Liver (tissue), 9 donors: Measurements from ENCODE around the gene POU2F2. TPM values are rescaled to one million over a fixed set of nuclear protein-coding genes. Genes with fewer than 3 reads are reported as not detected.

Experiments used
- DNase-seq: peaks from one replicate; pipeline ENCODE4 v3.0.0-alpha.2; 2017; ENCODE audit warnings: low spot score
- H3K27ac ChIP-seq, 2 donors: one replicate each; pipeline ENCODE4 v1.7.0; 2013; ENCODE audit warnings: inconsistent platforms in 2 of 2, low read length in 2 of 2, control low read depth in 1 of 2, low read depth in 1 of 2, mild to moderate bottlenecking in 1 of 2
- H3K27me3 ChIP-seq, 4 donors: one replicate each; pipeline versions ENCODE4 v1.6.1 to v1.7.0; 2013; ENCODE audit warnings: low read length in 3 of 4, inconsistent platforms in 1 of 4, mild to moderate bottlenecking in 1 of 4, moderate library complexity in 1 of 4; ENCODE audit not compliant: control insufficient read depth in 4 of 4, insufficient read depth in 4 of 4
- H3K36me3 ChIP-seq, 4 donors: one replicate each; pipeline versions ENCODE4 v1.6.1 to v1.7.0; 2013; ENCODE audit warnings: low read length in 3 of 4, mild to moderate bottlenecking in 3 of 4, low read depth in 1 of 4, moderate library complexity in 1 of 4; ENCODE audit not compliant: control insufficient read depth in 4 of 4, insufficient read depth in 3 of 4
- H3K4me1 ChIP-seq, 4 donors: one replicate each; pipeline versions ENCODE4 v1.6.1 to v1.7.0; 2013; ENCODE audit warnings: low read length in 3 of 4, mild to moderate bottlenecking in 3 of 4, moderate library complexity in 1 of 4; ENCODE audit not compliant: control insufficient read depth in 4 of 4, insufficient read depth in 4 of 4
- H3K4me3 ChIP-seq, 3 donors: one replicate each; pipeline versions ENCODE4 v1.6.1 to v1.7.0; 2013; ENCODE audit warnings: low read length in 3 of 3, control low read depth in 1 of 3, low read depth in 1 of 3, mild to moderate bottlenecking in 1 of 3
- H3K9ac ChIP-seq, 2 donors: one replicate each; pipeline ENCODE4 v1.7.0; 2013; ENCODE audit warnings: low read length in 2 of 2, mild to moderate bottlenecking in 2 of 2, moderate library complexity in 2 of 2, control low read depth in 1 of 2, low read depth in 1 of 2
- H3K9me3 ChIP-seq, 4 donors: one replicate each; pipeline versions ENCODE4 v1.6.1 to v1.7.0; 2013; ENCODE audit warnings: low read length in 3 of 4; ENCODE audit not compliant: control insufficient read depth in 4 of 4
- EGR1 ChIP-seq, 2 donors: IDR thresholded peaks; 2 replicates each; pipeline ENCODE4 v1.6.1; 2016 to 2018; ENCODE audit warnings: antibody characterized with exemption in 2 of 2, low read depth in 2 of 2
- FOXA1 ChIP-seq: IDR thresholded peaks from 2 replicates; pipeline ENCODE4 v1.6.1; 2016; ENCODE audit warnings: antibody characterized with exemption
- FOXA2 ChIP-seq: IDR thresholded peaks from 2 replicates; pipeline ENCODE4 v1.6.1; 2016; ENCODE audit warnings: antibody characterized with exemption
- GABPA ChIP-seq, 2 donors: IDR thresholded peaks in 1 of 2; conservative IDR thresholded peaks in 1 of 2; 2 replicates each; pipeline ENCODE4 v1.6.1; 2016; ENCODE audit warnings: antibody characterized with exemption in 2 of 2, mild to moderate bottlenecking in 1 of 2, moderate library complexity in 1 of 2
- HNF4A ChIP-seq, 2 donors: conservative IDR thresholded peaks; 2 replicates each; pipeline ENCODE4 v1.6.1; 2016; ENCODE audit warnings: antibody characterized with exemption in 2 of 2, mild to moderate bottlenecking in 2 of 2
- HNF4G ChIP-seq: IDR thresholded peaks from 2 replicates; pipeline ENCODE4 v1.6.1; 2016; ENCODE audit warnings: antibody characterized with exemption
- JUND ChIP-seq, 2 donors: IDR thresholded peaks; 2 replicates each; pipeline ENCODE4 v1.6.1; 2016; ENCODE audit warnings: antibody characterized with exemption in 2 of 2
- NR2F2 ChIP-seq: IDR thresholded peaks from 2 replicates; pipeline ENCODE4 v1.6.1; 2016; ENCODE audit warnings: antibody characterized with exemption
- RAD21 ChIP-seq, 2 donors: IDR thresholded peaks; 2 replicates each; pipeline ENCODE4 v1.6.1; 2016; ENCODE audit warnings: antibody characterized with exemption in 2 of 2, mild to moderate bottlenecking in 2 of 2
- RXRA ChIP-seq, 2 donors: IDR thresholded peaks; 2 replicates each; pipeline ENCODE4 v1.6.1; 2017 to 2018; ENCODE audit warnings: antibody characterized with exemption in 2 of 2, mild to moderate bottlenecking in 1 of 2
- SP1 ChIP-seq: IDR thresholded peaks from 2 replicates; pipeline ENCODE4 v1.6.1; 2018; ENCODE audit warnings: antibody characterized with exemption, mild to moderate bottlenecking
- TAF1 ChIP-seq: conservative IDR thresholded peaks from 2 replicates; pipeline ENCODE4 v1.6.1; 2016; ENCODE audit warnings: antibody characterized with exemption, mild to moderate bottlenecking
- YY1 ChIP-seq: IDR thresholded peaks from 2 replicates; pipeline ENCODE4 v1.6.1; 2016; ENCODE audit warnings: antibody characterized with exemption, mild to moderate bottlenecking
- WGBS: extraction: QIAGEN DNeasy Blood & Tissue Kit; methylation state at CpG from one replicate; pipeline ENCODE4 v1.1.7; 2013; 5-methylcytosine and 5-hydroxymethylcytosine counted together
- polyA plus RNA-seq, 2 donors: library from polyadenylated mRNA; stranded (reverse) in 1 of 2; unstranded in 1 of 2; fragments of 200-250 nt in 1 of 2; fragments of >200 nt in 1 of 2; fragmentation: Nextera tagmentation in 1 of 2; extraction: Ambion mirVana in 1 of 2; gene quantifications; one replicate each; pipeline versions ENCODE4 v1.2.1 to v1.2.3, GENCODE V29; 2013 to 2015
- total RNA-seq, 2 donors: library from RNA; depleted of rRNA; stranded (reverse); fragments of >200 nt; gene quantifications; one replicate each; pipeline ENCODE4 v1.2.3, GENCODE V29; 2014
- TF ChIP-seq, protein P1 (sequence below): IDR thresholded peaks from 2 replicates; pipeline ENCODE4 v1.6.1; 2016; ENCODE audit warnings: antibody characterized with exemption
- TF ChIP-seq, protein P2 (sequence below): IDR thresholded peaks from 2 replicates; pipeline ENCODE4 v1.6.1; 2016; ENCODE audit warnings: antibody characterized with exemption
- TF ChIP-seq, protein P3 (sequence below): IDR thresholded peaks from 2 replicates; pipeline ENCODE4 v1.6.1; 2016; ENCODE audit warnings: antibody characterized with exemption, mild to moderate bottlenecking
- TF ChIP-seq, protein P4 (sequence below): fragments of 150-350 bp; IDR thresholded peaks from 2 replicates; pipeline ENCODE4 v1.5.1; 2017; ENCODE audit warnings: improper control_type of control experiment, low read depth, low read length; ENCODE audit not compliant: missing input control
- TF ChIP-seq, protein P5 (sequence below): IDR thresholded peaks from 2 replicates; pipeline ENCODE4 v1.6.1; 2016; ENCODE audit warnings: antibody characterized with exemption
- donor health status: healthy.
- donor health status: healthy.
- donor health status: healthy.
- donor health status: healthy.
- donor health status: healthy.

Gene POU2F2
- total and polyA plus RNA-seq, 4 donors, result 0.75 to 1.2 (median 0.97) TPM

DNA sequence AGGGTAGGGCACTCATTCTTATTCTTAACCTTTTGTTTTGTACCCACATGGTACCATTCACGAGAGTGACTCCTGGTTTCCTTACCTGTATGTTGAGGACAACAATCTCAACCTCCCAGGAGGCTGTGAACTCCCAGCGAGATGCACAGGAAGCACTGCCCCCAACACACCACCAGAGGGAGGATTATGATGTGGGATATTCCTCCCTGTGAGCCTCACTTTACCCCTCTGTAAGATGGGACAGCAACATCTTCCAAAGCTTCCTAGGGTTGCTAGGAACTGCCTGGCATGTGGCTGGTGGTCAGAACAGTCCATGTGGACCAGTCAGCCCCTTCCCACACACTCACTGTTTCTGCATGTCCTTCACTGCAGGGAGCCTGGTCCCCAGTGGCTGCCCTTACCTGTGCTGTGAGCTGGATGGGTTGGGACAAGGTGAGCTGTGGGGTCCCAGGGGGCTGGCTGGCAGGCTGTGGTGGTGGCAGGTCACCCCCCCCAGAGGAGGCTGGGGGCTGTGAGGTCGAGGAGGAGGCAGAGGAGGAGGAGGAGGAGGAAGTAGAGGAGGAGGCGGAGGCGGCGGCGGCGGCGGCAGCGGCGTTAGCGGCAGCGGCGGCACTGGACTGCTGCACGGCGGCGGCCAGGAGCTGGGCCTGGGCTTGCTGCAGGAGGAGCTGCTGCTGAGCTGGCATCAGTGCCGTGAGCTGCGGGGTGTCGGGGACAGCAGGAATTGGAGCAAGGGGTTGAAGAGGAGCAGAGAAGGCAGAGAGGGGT, 15.8 kb downstream of the POU2F2 start:
- Histone ChIP-seq H3K36me3 (no peaks in the 10 kb centered on the region), H3K4me3 (no peak overlapping the region), H3K4me1 (no peaks in the 10 kb centered on the region), H3K27ac (no peak overlapping the region), H3K27me3 (no peaks in the 10 kb centered on the region), H3K9me3 (no peaks in the 10 kb centered on the region), H3K9ac (no peak overlapping the region)
- no peak for TF ChIP-seq YY1
- no peak for TF ChIP-seq HNF4G
- TF ChIP-seq RXRA (IDR thresholded peaks at IDR 0.05), result no peak
- no peak for TF ChIP-seq FOXA1
- TF ChIP-seq, protein P1, sequence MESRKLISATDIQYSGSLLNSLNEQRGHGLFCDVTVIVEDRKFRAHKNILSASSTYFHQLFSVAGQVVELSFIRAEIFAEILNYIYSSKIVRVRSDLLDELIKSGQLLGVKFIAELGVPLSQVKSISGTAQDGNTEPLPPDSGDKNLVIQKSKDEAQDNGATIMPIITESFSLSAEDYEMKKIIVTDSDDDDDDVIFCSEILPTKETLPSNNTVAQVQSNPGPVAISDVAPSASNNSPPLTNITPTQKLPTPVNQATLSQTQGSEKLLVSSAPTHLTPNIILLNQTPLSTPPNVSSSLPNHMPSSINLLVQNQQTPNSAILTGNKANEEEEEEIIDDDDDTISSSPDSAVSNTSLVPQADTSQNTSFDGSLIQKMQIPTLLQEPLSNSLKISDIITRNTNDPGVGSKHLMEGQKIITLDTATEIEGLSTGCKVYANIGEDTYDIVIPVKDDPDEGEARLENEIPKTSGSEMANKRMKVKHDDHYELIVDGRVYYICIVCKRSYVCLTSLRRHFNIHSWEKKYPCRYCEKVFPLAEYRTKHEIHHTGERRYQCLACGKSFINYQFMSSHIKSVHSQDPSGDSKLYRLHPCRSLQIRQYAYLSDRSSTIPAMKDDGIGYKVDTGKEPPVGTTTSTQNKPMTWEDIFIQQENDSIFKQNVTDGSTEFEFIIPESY, result no peak
- no peak for TF ChIP-seq GABPA (IDR thresholded peaks at IDR 0.05 in 1 of 2, conservative IDR thresholded peaks at IDR 0.05 in 1 of 2)
- TF ChIP-seq, protein P2, sequence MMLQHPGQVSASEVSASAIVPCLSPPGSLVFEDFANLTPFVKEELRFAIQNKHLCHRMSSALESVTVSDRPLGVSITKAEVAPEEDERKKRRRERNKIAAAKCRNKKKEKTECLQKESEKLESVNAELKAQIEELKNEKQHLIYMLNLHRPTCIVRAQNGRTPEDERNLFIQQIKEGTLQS, result no peak
- TF ChIP-seq, protein P3, sequence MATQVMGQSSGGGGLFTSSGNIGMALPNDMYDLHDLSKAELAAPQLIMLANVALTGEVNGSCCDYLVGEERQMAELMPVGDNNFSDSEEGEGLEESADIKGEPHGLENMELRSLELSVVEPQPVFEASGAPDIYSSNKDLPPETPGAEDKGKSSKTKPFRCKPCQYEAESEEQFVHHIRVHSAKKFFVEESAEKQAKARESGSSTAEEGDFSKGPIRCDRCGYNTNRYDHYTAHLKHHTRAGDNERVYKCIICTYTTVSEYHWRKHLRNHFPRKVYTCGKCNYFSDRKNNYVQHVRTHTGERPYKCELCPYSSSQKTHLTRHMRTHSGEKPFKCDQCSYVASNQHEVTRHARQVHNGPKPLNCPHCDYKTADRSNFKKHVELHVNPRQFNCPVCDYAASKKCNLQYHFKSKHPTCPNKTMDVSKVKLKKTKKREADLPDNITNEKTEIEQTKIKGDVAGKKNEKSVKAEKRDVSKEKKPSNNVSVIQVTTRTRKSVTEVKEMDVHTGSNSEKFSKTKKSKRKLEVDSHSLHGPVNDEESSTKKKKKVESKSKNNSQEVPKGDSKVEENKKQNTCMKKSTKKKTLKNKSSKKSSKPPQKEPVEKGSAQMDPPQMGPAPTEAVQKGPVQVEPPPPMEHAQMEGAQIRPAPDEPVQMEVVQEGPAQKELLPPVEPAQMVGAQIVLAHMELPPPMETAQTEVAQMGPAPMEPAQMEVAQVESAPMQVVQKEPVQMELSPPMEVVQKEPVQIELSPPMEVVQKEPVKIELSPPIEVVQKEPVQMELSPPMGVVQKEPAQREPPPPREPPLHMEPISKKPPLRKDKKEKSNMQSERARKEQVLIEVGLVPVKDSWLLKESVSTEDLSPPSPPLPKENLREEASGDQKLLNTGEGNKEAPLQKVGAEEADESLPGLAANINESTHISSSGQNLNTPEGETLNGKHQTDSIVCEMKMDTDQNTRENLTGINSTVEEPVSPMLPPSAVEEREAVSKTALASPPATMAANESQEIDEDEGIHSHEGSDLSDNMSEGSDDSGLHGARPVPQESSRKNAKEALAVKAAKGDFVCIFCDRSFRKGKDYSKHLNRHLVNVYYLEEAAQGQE, result no peak
- TF ChIP-seq EGR1 (IDR thresholded peaks at IDR 0.05; ENCODE audit: low read depth in 2 of 2), result no peak
- TF ChIP-seq TAF1, result no peak
- TF ChIP-seq, protein P4, sequence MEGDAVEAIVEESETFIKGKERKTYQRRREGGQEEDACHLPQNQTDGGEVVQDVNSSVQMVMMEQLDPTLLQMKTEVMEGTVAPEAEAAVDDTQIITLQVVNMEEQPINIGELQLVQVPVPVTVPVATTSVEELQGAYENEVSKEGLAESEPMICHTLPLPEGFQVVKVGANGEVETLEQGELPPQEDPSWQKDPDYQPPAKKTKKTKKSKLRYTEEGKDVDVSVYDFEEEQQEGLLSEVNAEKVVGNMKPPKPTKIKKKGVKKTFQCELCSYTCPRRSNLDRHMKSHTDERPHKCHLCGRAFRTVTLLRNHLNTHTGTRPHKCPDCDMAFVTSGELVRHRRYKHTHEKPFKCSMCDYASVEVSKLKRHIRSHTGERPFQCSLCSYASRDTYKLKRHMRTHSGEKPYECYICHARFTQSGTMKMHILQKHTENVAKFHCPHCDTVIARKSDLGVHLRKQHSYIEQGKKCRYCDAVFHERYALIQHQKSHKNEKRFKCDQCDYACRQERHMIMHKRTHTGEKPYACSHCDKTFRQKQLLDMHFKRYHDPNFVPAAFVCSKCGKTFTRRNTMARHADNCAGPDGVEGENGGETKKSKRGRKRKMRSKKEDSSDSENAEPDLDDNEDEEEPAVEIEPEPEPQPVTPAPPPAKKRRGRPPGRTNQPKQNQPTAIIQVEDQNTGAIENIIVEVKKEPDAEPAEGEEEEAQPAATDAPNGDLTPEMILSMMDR, result no peak
- TF ChIP-seq, protein P5, sequence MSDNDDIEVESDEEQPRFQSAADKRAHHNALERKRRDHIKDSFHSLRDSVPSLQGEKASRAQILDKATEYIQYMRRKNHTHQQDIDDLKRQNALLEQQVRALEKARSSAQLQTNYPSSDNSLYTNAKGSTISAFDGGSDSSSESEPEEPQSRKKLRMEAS, result no peak
- TF ChIP-seq RAD21 (IDR thresholded peaks at IDR 0.05), result no peak
- no peak for TF ChIP-seq FOXA2
- TF ChIP-seq NR2F2, result no peak
- TF ChIP-seq JUND (IDR thresholded peaks at IDR 0.05), result no peak
- TF ChIP-seq SP1, result no peak
- TF ChIP-seq HNF4A (conservative IDR thresholded peaks at IDR 0.05), result no peak
- 91% methylated on average over 20 of the region's 20 CpGs for WGBS
- DNase-seq, result no peak
